BLaER1 treated with 17β-estradiol and CSF1 and Interleukin-3, amounts not matched to agents 10 nM and 100 nM (cell line): Measurements from ENCODE around the gene OR5K4.

ENCODE experiments used
- H3K27ac ChIP-seq, 11 experiments: shearing (Covaris generic); formaldehyde crosslinking; 2 replicates each; pipeline ENCODE4 v1.8.1; 2022
- H3K27me3 ChIP-seq, 11 experiments: shearing (Covaris generic); formaldehyde crosslinking; 2 replicates each; pipeline ENCODE4 v1.8.1; 2022
- H3K36me3 ChIP-seq, 11 experiments: shearing (Covaris generic); formaldehyde crosslinking; 2 replicates each; pipeline ENCODE4 v1.8.1; 2022
- H3K4me1 ChIP-seq, 10 experiments: shearing (Covaris generic); formaldehyde crosslinking; 2 replicates each; pipeline ENCODE4 v1.8.1; 2022
- H3K4me2 ChIP-seq, 11 experiments: shearing (Covaris generic); formaldehyde crosslinking; 2 replicates each; pipeline ENCODE4 v1.8.1; 2022
- H3K4me3 ChIP-seq, 10 experiments: shearing (Covaris generic); formaldehyde crosslinking; 2 replicates each; pipeline ENCODE4 v1.8.1; 2022
- H3K9ac ChIP-seq, 11 experiments: shearing (Covaris generic); formaldehyde crosslinking; 2 replicates each; pipeline ENCODE4 v1.8.1; 2022
- H3K9me3 ChIP-seq, 11 experiments: shearing (Covaris generic); formaldehyde crosslinking; replicated peaks in 1 of 11; 2 replicates each; pipeline ENCODE4 v1.8.1; 2022
- H4K20me1 ChIP-seq, 11 experiments: shearing (Covaris generic); formaldehyde crosslinking; 2 replicates each; pipeline ENCODE4 v1.8.1; 2022
- Cebpa-rat ChIP-seq, 11 experiments: shearing (Covaris generic); IDR thresholded peaks; 2 replicates each; pipeline ENCODE4 v1.8.1; 2022

OR5K4 gene

GRCh38 chr3:98398513-98398912 is 44.9 kb downstream of the OR5K4 start:
- no peaks in the 10 kb centered on the region for H4K20me1 ChIP-seq
- H3K27ac ChIP-seq = no peak overlapping the region
- peaks cover 0 to 6% (median 0%) of the 10 kb centered on the region in 10 experiments; a peak in 1 of 20 replicates for H3K4me1 ChIP-seq
- no peaks in the 10 kb centered on the region for H3K36me3 ChIP-seq
- no peak overlapping the region for H3K4me2 ChIP-seq
- H3K4me3 ChIP-seq = no peak overlapping the region
- no peaks in the 10 kb centered on the region for H3K27me3 ChIP-seq
- H3K9ac ChIP-seq = no peak overlapping the region
- no peak for TF ChIP-seq Cebpa-rat (IDR thresholded peaks at IDR 0.05)
- peaks cover 16 to 39% (median 32%) of the 10 kb centered on the region in 11 experiments for H3K9me3 ChIP-seq

- peaks cover 0 to 14% (median 4%) of the 10 kb centered on the region in 10 experiments; a peak in 9 of 20 replicates for H3K4me1 ChIP-seq
- H3K4me3 ChIP-seq = no peak overlapping the region
- TF ChIP-seq Cebpa-rat (IDR thresholded peaks at IDR 0.05) = no peak
- no peak overlapping the region for H3K4me2 ChIP-seq
- H3K27ac ChIP-seq = no peak overlapping the region
- H4K20me1 ChIP-seq = no peaks in the 10 kb centered on the region
- peaks cover 36 to 60% (median 52%) of the 10 kb centered on the region in 11 experiments for H3K9me3 ChIP-seq
- H3K36me3 ChIP-seq = no peaks in the 10 kb centered on the region
- no peak overlapping the region for H3K9ac ChIP-seq
- H3K27me3 ChIP-seq = no peaks in the 10 kb centered on the region
Observed at GRCh38 chr3:98402507-98402906, 48.9 kb downstream of the OR5K4 start.

GRCh38 chr3:98404010-98404409 is 50.4 kb downstream of the OR5K4 start:
- no peak for TF ChIP-seq Cebpa-rat (IDR thresholded peaks at IDR 0.05)
- H3K9me3 ChIP-seq = peaks cover 36 to 50% (median 45%) of the 10 kb centered on the region in 11 experiments
- no peaks in the 10 kb centered on the region for H3K27me3 ChIP-seq
- H4K20me1 ChIP-seq = no peaks in the 10 kb centered on the region
- H3K27ac ChIP-seq = no peak overlapping the region
- H3K4me3 ChIP-seq = no peak overlapping the region
- no peak overlapping the region for H3K4me2 ChIP-seq
- H3K9ac ChIP-seq = no peak overlapping the region
- H3K36me3 ChIP-seq = no peaks in the 10 kb centered on the region
- H3K4me1 ChIP-seq = peaks cover 0 to 14% (median 4%) of the 10 kb centered on the region in 10 experiments; a peak in 9 of 20 replicates
